IMR-90 (cell line): ENCODE data around the gene RMDN2. TPM values are rescaled to one million over a fixed set of nuclear protein-coding genes. Genes with fewer than 3 reads are reported as not detected.

Experiments
- ATAC-seq: fragments of 200-7000 bp; cut with Tn5 transposase; 2 replicates; pipeline ENCODE4 v1.9.1; 2020; ENCODE audit warnings: low read depth, mild to moderate bottlenecking, moderate library complexity
- BruUV-seq: library from RNA; stranded (reverse); fragments of 400-500 nt; replicated peaks from 2 replicates; lab custom pipeline; 2021; lab: Mats Ljungman, UMichigan
- CTCF ChIA-PET: fragments of 300-600 bp; formaldehyde crosslinking; extraction: SDS; loops from one replicate; lab custom pipeline; 2021; ENCODE audit warnings: antibody characterized with exemption; lab: Yijun Ruan, JAX
- POLR2A ChIA-PET: fragments of 300-600 bp; sonication (Branson Sonifier 250); formaldehyde crosslinking; loops from one replicate; lab custom pipeline; 2022; ENCODE audit warnings: antibody characterized with exemption; ENCODE audit not compliant: unreplicated experiment; lab: Charles Lee
- DNase-seq: peaks from one replicate; pipeline ENCODE4 v3.0.0; 2013
- H2AFZ ChIP-seq: replicated peaks from 2 replicates; pipeline ENCODE3; 2013; ENCODE audit warnings: low read length, mild to moderate bottlenecking; ENCODE audit not compliant: poor library complexity
- H2AK5ac ChIP-seq: 2 replicates; pipeline ENCODE4 v1.6.1; 2013; ENCODE audit warnings: low read depth, low read length, inconsistent platforms
- H2AK9ac ChIP-seq: replicated peaks from 2 replicates; pipeline ENCODE3; 2013; ENCODE audit warnings: mild to moderate bottlenecking, low read depth, low read length, moderate library complexity; ENCODE audit not compliant: poor library complexity
- H2BK120ac ChIP-seq: 2 replicates; pipeline ENCODE4 v1.6.1; 2013; ENCODE audit warnings: low read depth, low read length, inconsistent platforms
- H2BK15ac ChIP-seq: 3 replicates; pipeline ENCODE4 v1.6.1; 2013; ENCODE audit warnings: low read depth, low read length, inconsistent platforms
- H2BK20ac ChIP-seq: 2 replicates; pipeline ENCODE4 v1.6.1; 2013; ENCODE audit warnings: low read depth, mild to moderate bottlenecking, inconsistent platforms, low read length, moderate library complexity
- H2BK5ac ChIP-seq: 2 replicates; pipeline ENCODE4 v1.6.1; 2013; ENCODE audit warnings: mild to moderate bottlenecking, low read depth, low read length, inconsistent platforms; ENCODE audit not compliant: poor library complexity, severe bottlenecking
- H3K14ac ChIP-seq: replicated peaks from 2 replicates; pipeline ENCODE4 v1.6.1; 2013; ENCODE audit warnings: low read depth, low read length, inconsistent platforms
- H3K18ac ChIP-seq: 2 replicates; pipeline ENCODE4 v1.6.1; 2013; ENCODE audit warnings: low read depth, low read length, control low read depth
- H3K23ac ChIP-seq: 2 replicates; pipeline ENCODE4 v1.6.1; 2013; ENCODE audit warnings: low read depth, low read length, inconsistent platforms
- H3K27ac ChIP-seq: 2 replicates; pipeline ENCODE4 v1.5.1; 2013; ENCODE audit warnings: mild to moderate bottlenecking, control low read depth, low read length; ENCODE audit not compliant: insufficient read depth
- H3K27me3 ChIP-seq: 2 replicates; pipeline ENCODE4 v1.6.1; 2013; ENCODE audit warnings: low read length; ENCODE audit not compliant: control insufficient read depth, insufficient read depth
- H3K36me3 ChIP-seq: 2 replicates; pipeline ENCODE4 v1.6.1; 2013; ENCODE audit warnings: low read length, mixed read lengths; ENCODE audit not compliant: control insufficient read depth, insufficient read depth
- H3K4ac ChIP-seq: 2 replicates; pipeline ENCODE4 v1.6.1; 2013; ENCODE audit warnings: low read depth, low read length, inconsistent platforms
- H3K4me1 ChIP-seq: 2 replicates; pipeline ENCODE4 v1.6.1; 2013; ENCODE audit warnings: low read length, mixed read lengths; ENCODE audit not compliant: control insufficient read depth, insufficient read depth
- H3K4me2 ChIP-seq: 2 replicates; pipeline ENCODE4 v1.6.1; 2013; ENCODE audit warnings: low read depth, mild to moderate bottlenecking, control low read depth, low read length, moderate library complexity
- H3K4me3 ChIP-seq: 2 replicates; pipeline ENCODE4 v1.5.1; 2013; ENCODE audit warnings: low read depth, mild to moderate bottlenecking, control low read depth, low read length, moderate library complexity; ENCODE audit not compliant: insufficient read depth
- H3K56ac ChIP-seq: 2 replicates; pipeline ENCODE4 v1.6.1; 2013; ENCODE audit warnings: low read length, inconsistent platforms; ENCODE audit not compliant: insufficient read depth; ENCODE audit errors: extremely low read depth
- H3K79me1 ChIP-seq, 2 experiments: 2 replicates each; pipeline ENCODE4 v1.6.1; 2013; ENCODE audit warnings: low read length in 2 of 2, inconsistent platforms in 1 of 2, low read depth in 1 of 2
- H3K9ac ChIP-seq: 2 replicates; pipeline ENCODE4 v1.6.1; 2013; ENCODE audit warnings: low read depth, low read length, control low read depth
- H3K9me1 ChIP-seq: 2 replicates; pipeline ENCODE4 v1.6.1; 2013; ENCODE audit warnings: low read length, inconsistent platforms; ENCODE audit not compliant: insufficient read depth
- H3K9me3 ChIP-seq: 2 replicates; pipeline ENCODE4 v1.6.1; 2013; ENCODE audit warnings: low read length; ENCODE audit not compliant: control insufficient read depth, insufficient read depth
- H4K20me1 ChIP-seq: 2 replicates; pipeline ENCODE4 v1.6.1; 2013; ENCODE audit warnings: low read length, inconsistent platforms; ENCODE audit not compliant: insufficient read depth
- H4K5ac ChIP-seq: 2 replicates; pipeline ENCODE4 v1.6.1; 2013; ENCODE audit warnings: mild to moderate bottlenecking, low read depth, low read length, control low read depth
- H4K8ac ChIP-seq, 2 experiments: 2 replicates each; pipeline ENCODE4 v1.6.1; 2013; ENCODE audit warnings: low read depth in 2 of 2, low read length in 2 of 2, control low read depth in 1 of 2, inconsistent platforms in 1 of 2
- H4K91ac ChIP-seq: 2 replicates; pipeline ENCODE4 v1.6.1; 2013; ENCODE audit warnings: low read depth, low read length, inconsistent platforms; ENCODE audit not compliant: insufficient read depth
- CEBPB ChIP-seq: IDR thresholded peaks from 2 replicates; pipeline ENCODE4 v1.6.1; 2012; ENCODE audit warnings: low read depth, low read length, improper control_type of control experiment
- FOS ChIP-seq: fragments of 150-350 bp; IDR thresholded peaks from 2 replicates; pipeline ENCODE4 v1.6.1; 2016; ENCODE audit warnings: low read depth, low read length
- MAZ ChIP-seq: IDR thresholded peaks from 2 replicates; pipeline ENCODE4 v1.6.1; 2012; ENCODE audit warnings: low read depth, mild to moderate bottlenecking, low read length, improper control_type of control experiment, moderate library complexity, borderline replicate concordance
- RCOR1 ChIP-seq: IDR thresholded peaks from 2 replicates; pipeline ENCODE4 v1.6.1; 2012; ENCODE audit warnings: mild to moderate bottlenecking, low read length, improper control_type of control experiment; ENCODE audit not compliant: insufficient replicate concordance
- WGBS, 2 experiments: methylation state at CpG; one replicate each; pipeline versions ENCODE4 v1.1.5 to v1.1.7; 2013; ENCODE audit warnings: missing lambda C conversion rate in 2 of 2; ENCODE audit not compliant: insufficient read length in 1 of 2; ENCODE audit errors: extremely low coverage in 2 of 2; 5-methylcytosine and 5-hydroxymethylcytosine counted together
- dilution Hi-C: fragments of 300-500 bp; cut with HindIII; formaldehyde crosslinking; loops from one replicate; pipeline ENCODE4 v1.14.3; 2018; ENCODE audit warnings: low sequenced_read_pairs; ENCODE audit not compliant: unreplicated experiment
- in situ Hi-C: fragments of 300-500 bp; cut with MboI; formaldehyde crosslinking; loops from 3 replicates; pipeline ENCODE4 v1.14.3; 2019; ENCODE audit warnings: low sequenced_read_pairs, inconsistent platforms, mixed read lengths
- intact Hi-C: fragments of 100-400 bp; cut with micrococcal nuclease; formaldehyde crosslinking; loops from 2 replicates; pipeline ENCODE4 v1.10.0; 2022
- polyA plus RNA-seq, 3 experiments: library from polyadenylated mRNA; depleted of rRNA; stranded (reverse); fragments of >200 nt; gene quantifications; 2 replicates each; pipeline ENCODE4 v1.2.3, GENCODE V29; 2012; ENCODE audit warnings: low replicate concordance in 1 of 3
- total RNA-seq: library from RNA; depleted of rRNA; stranded (reverse); fragments of >200 nt; gene quantifications from 2 replicates; pipeline ENCODE4 v1.2.3, GENCODE V29; 2012
- TF ChIP-seq, protein P1 (sequence below): fragments of 150-350 bp; IDR thresholded peaks from 2 replicates; pipeline ENCODE4 v1.6.1; 2016; ENCODE audit warnings: low read depth, mild to moderate bottlenecking, low read length, moderate library complexity, borderline replicate concordance

Gene RMDN2
- total and polyA plus RNA-seq, 2 of the 4 experiments (the other 2 are of a cell fraction), result 2.3 to 3.0 TPM

DNA sequence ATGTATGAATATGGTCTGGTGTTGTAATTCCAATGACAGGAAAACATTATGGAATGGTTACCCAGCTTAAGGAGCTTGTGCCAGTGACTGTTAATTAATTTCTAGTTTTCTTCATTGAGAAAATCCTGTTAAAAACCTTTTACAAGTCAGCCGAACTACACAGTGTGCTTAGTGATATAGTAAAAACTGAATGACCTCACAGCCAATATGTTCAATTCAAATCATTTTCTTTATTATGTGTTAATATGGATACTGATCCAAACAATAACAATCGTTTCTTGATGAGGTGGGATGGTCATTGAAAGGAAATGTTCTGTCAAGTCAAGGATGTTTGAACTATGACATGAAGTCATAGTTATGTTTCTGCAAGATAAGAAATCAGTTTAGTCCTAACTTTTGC is 41.6 kb upstream of the RMDN2 start:
- Histone ChIP-seq H3K4me3 (no peak overlapping the region), H3K18ac (no peak overlapping the region), H4K91ac (no peak overlapping the region), H2BK20ac (no peak overlapping the region), H3K27ac (no peak overlapping the region), H3K9me3 (no peaks in the 10 kb centered on the region), H3K79me1 (no peaks in the 10 kb centered on the region), H2AK9ac (no peak overlapping the region), H3K4ac (no peak overlapping the region), H3K56ac (no peak overlapping the region), H4K5ac (no peak overlapping the region), H3K9ac (no peak overlapping the region), H3K27me3 (peaks cover 15% of the 10 kb centered on the region), H3K4me2 (no peak overlapping the region), H2BK15ac (no peak overlapping the region), H2BK5ac (no peak overlapping the region), H3K14ac (no peak overlapping the region), H4K8ac (no peak overlapping the region), H2AK5ac (no peak overlapping the region), H3K4me1 (no peaks in the 10 kb centered on the region), H2BK120ac (no peak overlapping the region), H3K36me3 (no peaks in the 10 kb centered on the region), H2AFZ (no peak overlapping the region), H3K9me1 (peaks cover 3% of the 10 kb centered on the region; the same call in 1 of the 2 replicates), H4K20me1 (no peaks in the 10 kb centered on the region), H3K23ac (no peak overlapping the region)
- BruUV-seq, result no TSS peak
- POLR2A ChIA-PET, result no interaction called here
- dilution Hi-C loops, result no loop called here
- CTCF ChIA-PET, result interaction anchor here (0.6 to 1.0 kb wide), 2 partner anchors 99 to 488 kb away, joined by 3 read pairs; no protein-coding TSS in a partner anchor
- no CpG with 5 or more reads among the region's 2 CpGs for WGBS, 2 experiments
- in situ Hi-C loops, result loop anchor here (25.0 kb wide), 1 partner anchor 721 kb away; the partner anchor contains the start of gene EIF2AK2
- intact Hi-C loops, result no loop called here
- no peak for ATAC-seq
- TF ChIP-seq FOS, result no peak
- TF ChIP-seq, protein P1, sequence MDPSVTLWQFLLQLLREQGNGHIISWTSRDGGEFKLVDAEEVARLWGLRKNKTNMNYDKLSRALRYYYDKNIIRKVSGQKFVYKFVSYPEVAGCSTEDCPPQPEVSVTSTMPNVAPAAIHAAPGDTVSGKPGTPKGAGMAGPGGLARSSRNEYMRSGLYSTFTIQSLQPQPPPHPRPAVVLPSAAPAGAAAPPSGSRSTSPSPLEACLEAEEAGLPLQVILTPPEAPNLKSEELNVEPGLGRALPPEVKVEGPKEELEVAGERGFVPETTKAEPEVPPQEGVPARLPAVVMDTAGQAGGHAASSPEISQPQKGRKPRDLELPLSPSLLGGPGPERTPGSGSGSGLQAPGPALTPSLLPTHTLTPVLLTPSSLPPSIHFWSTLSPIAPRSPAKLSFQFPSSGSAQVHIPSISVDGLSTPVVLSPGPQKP, result no peak
- TF ChIP-seq CEBPB, result no peak
- TF ChIP-seq MAZ, result no peak
- no peak for TF ChIP-seq RCOR1
- no peak for DNase-seq
